Erythroblast (primary cell): ENCODE measurements around the gene KMT2D.

Source experiments
- GATA1 ChIP-seq: IDR thresholded peaks from 2 replicates; pipeline ENCODE4 v1.6.1; 2011; ENCODE audit warnings: low read depth, mild to moderate bottlenecking, control low read depth, low read length, moderate library complexity
- POLR2A ChIP-seq: IDR thresholded peaks from 2 replicates; pipeline ENCODE4 v1.6.1; 2011; ENCODE audit warnings: mild to moderate bottlenecking, low read length

DNA sequence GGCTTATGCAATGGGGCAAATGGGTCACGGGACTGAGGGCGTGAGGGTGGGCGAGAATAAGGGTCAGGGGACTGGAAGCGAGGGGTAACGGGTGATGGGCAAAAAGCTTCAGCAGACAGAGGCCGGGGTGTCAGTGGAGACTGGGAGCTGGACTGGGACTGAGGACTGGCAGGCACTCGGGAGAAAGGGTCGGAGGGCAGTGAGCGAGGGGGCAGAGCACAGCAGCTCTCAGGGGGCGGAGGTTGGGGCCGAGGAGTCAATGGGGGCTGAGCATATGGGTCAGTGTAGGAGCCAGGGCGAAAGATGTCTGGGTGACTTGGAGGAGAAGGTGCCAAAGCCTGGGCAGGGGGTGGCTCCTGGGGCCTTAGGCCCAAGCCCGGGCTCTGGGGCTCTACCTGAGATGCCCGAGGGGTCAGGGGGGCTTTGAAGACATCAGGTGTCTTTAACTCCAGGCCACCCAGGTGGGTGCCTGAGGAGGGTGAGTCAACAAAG, 20.2 kb downstream of the KMT2D start:
- TF ChIP-seq POLR2A (no peak), GATA1 (no peak)
